K562 (cell line): ENCODE measurements around the gene KCNG4. TPM values are rescaled to one million over a fixed set of nuclear protein-coding genes. Genes with fewer than 3 reads are reported as not detected.

Experiments used
- CUX1 ChIP-seq: fragments of 200-800 bp; sonication (Bioruptor generic); IDR thresholded peaks from 2 replicates; pipeline ENCODE4 v1.6.1; 2016; ENCODE audit warnings: missing genetic modification characterization, missing compliant biosample characterization
- DNMT1 ChIP-seq: fragments of 450-650 bp; IDR thresholded peaks from 2 replicates; pipeline ENCODE4 v1.6.1; 2016; ENCODE audit warnings: antibody characterized with exemption, mild to moderate bottlenecking
- PTBP1 ChIP-seq: fragments of 200-400 bp; formaldehyde crosslinking; IDR thresholded peaks from 2 replicates; pipeline ENCODE4 v1.6.1; 2017; ENCODE audit warnings: low read depth, low read length
- ZBTB2 ChIP-seq: fragments of 450-650 bp; IDR thresholded peaks from 2 replicates; pipeline ENCODE4 v1.6.1; 2016; ENCODE audit warnings: antibody characterized with exemption
- polyA plus RNA-seq, 8 experiments: library from polyadenylated mRNA; depleted of rRNA in 4 of 8; stranded (reverse) in 5 of 8; unstranded in 3 of 8; fragments of >200 nt; fragmentation: Nextera tagmentation in 2 of 8; fragmentation: Illumina TruSeq in 1 of 8; extraction: Ambion mirVana in 2 of 8; extraction: Trizol in 1 of 8; gene quantifications; 2 replicates each; pipeline versions ENCODE4 v1.2.1 to v1.2.3, GENCODE V29; 2011 to 2014; ENCODE audit warnings: inconsistent platforms in 1 of 8, missing spikeins in 1 of 8
- total RNA-seq, 7 experiments: library from RNA; depleted of rRNA in 6 of 7; stranded (reverse); fragments of >200 nt in 6 of 7; fragmentation: Illumina TruSeq in 2 of 7; extraction: Trizol in 2 of 7; gene quantifications; 2 replicates each; pipeline versions ENCODE4 v1.2.1 to v1.2.3, GENCODE V29; 2011 to 2021; ENCODE audit warnings: low replicate concordance in 1 of 7

Gene KCNG4
- total and polyA plus RNA-seq, 9 of the 15 experiments (the other 6 are each of a cell fraction or from before 2014, with no cell fraction given), result not detected

- TF ChIP-seq ZBTB2 (no peak), PTBP1 (no peak), CUX1 (CRISPR knock-in tag) (no peak), DNMT1 (no peak)
- TF ChIP-seq, all 486 proteins: peak for 0
These were observed 57.7 kb downstream of the KCNG4 start (continued) for GRCh38 chr16:84182104-84182503.
